GM23248 (cell line): ENCODE data around the gene CHRNA9.

Source experiments
- EZH2 ChIP-seq: fragments of 200-600 bp; sonication (generic); IDR thresholded peaks from 2 replicates; pipeline ENCODE4 v1.6.1; 2018; ENCODE audit warnings: antibody characterized with exemption, mild to moderate bottlenecking; ENCODE audit not compliant: insufficient read depth, poor library complexity, severe bottlenecking
- EZH2phosphoT487 ChIP-seq: fragments of 200-600 bp; sonication (generic); IDR thresholded peaks from 2 replicates; pipeline ENCODE4 v1.6.1; 2018; ENCODE audit warnings: antibody characterized with exemption, moderate library complexity, mild to moderate bottlenecking, low read depth; ENCODE audit not compliant: insufficient read depth

GRCh38 chr4:40292313-40292759 is 42.8 kb upstream of the CHRNA9 start:
- TF ChIP-seq EZH2phosphoT487 (no peak), EZH2 (no peak)
